ENCODE data around the gene ROCK2.

The ROCK2 gene

DNA sequence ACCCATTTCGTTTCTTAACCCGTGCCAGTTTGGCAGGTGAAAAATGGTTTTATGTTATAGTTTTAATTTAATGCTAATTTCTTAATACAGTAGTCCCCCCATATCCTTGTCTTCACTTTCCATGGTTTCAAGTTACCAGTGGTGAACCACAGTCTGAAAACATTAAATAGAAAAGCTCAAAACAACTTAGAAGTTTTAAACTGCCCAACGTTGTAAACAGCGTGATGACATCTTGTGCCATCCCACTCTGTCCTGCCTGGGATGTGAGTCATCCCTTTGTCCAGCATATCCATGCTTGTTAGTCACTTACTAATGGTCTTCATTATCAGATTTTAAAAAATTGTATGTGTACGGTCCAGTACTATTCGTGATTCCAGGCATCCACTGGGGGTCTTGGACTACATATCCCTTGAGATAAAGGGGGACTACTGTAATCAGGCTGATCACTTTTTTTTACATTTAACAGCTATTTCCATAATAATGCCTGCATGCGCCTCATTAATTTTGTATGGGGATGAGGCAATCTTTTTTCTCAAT, 157.3 kb downstream of the ROCK2 start:
- no peak for TF ChIP-seq CTCF (conservative IDR thresholded peaks at IDR 0.05; ENCODE audit: low read depth, low read length)
- no peaks in the 10 kb centered on the region for H3K79me2 ChIP-seq (ENCODE audit: insufficient read depth, low read depth)
- no peak overlapping the region for H3K4me2 ChIP-seq
- no peak overlapping the region for H2AFZ ChIP-seq (ENCODE audit: low read depth)
- H3K27me3 ChIP-seq (ENCODE audit: insufficient read depth, low read depth): no peaks in the 10 kb centered on the region
- no peaks in the 10 kb centered on the region for H4K20me1 ChIP-seq (ENCODE audit: insufficient read depth)
- H3K36me3 ChIP-seq (ENCODE audit: insufficient read depth): no peaks in the 10 kb centered on the region; the same call in 1 of the 2 replicates
- H3K4me1 ChIP-seq (ENCODE audit: low read depth, poor library complexity, severe bottlenecking): no peaks in the 10 kb centered on the region
- H3K27ac ChIP-seq: no peak overlapping the region
- H3K4me3 ChIP-seq (IDR thresholded peaks at IDR 0.05; ENCODE audit: insufficient read depth, low read depth, low read length): no peak overlapping the region
- no peak overlapping the region for H3K9ac ChIP-seq

GRCh38 chr2:11186145-11186544, 158.3 kb downstream of the ROCK2 start:
- Histone ChIP-seq H3K4me3 (IDR thresholded peaks at IDR 0.05; ENCODE audit: insufficient read depth, low read depth, low read length) (no peak overlapping the region), H3K27me3 (ENCODE audit: insufficient read depth, low read depth) (no peaks in the 10 kb centered on the region), H3K4me2 (no peak overlapping the region), H3K36me3 (ENCODE audit: insufficient read depth) (no peaks in the 10 kb centered on the region; the same call in 1 of the 2 replicates), H4K20me1 (ENCODE audit: insufficient read depth) (no peaks in the 10 kb centered on the region), H3K27ac (no peak overlapping the region), H2AFZ (ENCODE audit: low read depth) (no peak overlapping the region), H3K9ac (no peak overlapping the region), H3K4me1 (ENCODE audit: low read depth, poor library complexity, severe bottlenecking) (no peaks in the 10 kb centered on the region), H3K79me2 (ENCODE audit: insufficient read depth, low read depth) (no peaks in the 10 kb centered on the region)
- no peak for TF ChIP-seq CTCF (conservative IDR thresholded peaks at IDR 0.05; ENCODE audit: low read depth, low read length)

DNA sequence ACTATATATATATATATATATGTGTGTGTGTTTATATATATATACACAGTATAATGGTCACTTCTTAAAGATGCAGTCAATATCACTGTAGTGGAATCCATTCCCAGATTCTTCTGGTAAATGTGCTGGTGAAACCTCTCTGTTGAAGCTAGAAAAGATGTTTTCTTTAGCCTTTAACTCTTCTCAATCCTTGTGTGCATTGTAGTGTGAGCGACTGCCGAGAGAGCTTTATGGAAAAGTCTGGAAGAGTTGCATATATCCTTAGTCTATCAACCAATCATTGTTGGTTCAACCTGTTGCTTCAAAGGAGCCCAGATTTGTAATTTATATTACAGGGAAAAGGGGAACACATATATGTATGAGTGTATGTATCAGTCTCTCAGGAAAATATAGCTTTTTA, 161.5 kb downstream of the ROCK2 start:
- Histone ChIP-seq H3K36me3 (ENCODE audit: insufficient read depth) (no peaks in the 10 kb centered on the region), H3K27me3 (ENCODE audit: insufficient read depth, low read depth) (no peaks in the 10 kb centered on the region), H3K79me2 (ENCODE audit: insufficient read depth, low read depth) (no peaks in the 10 kb centered on the region), H4K20me1 (ENCODE audit: insufficient read depth) (no peaks in the 10 kb centered on the region), H3K4me2 (no peak overlapping the region), H2AFZ (ENCODE audit: low read depth) (no peak overlapping the region), H3K27ac (no peak overlapping the region), H3K4me1 (ENCODE audit: low read depth, poor library complexity, severe bottlenecking) (no peaks in the 10 kb centered on the region), H3K9ac (no peak overlapping the region), H3K4me3 (IDR thresholded peaks at IDR 0.05; ENCODE audit: insufficient read depth, low read depth, low read length) (no peak overlapping the region)
- TF ChIP-seq CTCF (conservative IDR thresholded peaks at IDR 0.05; ENCODE audit: low read depth, low read length): no peak

DNA sequence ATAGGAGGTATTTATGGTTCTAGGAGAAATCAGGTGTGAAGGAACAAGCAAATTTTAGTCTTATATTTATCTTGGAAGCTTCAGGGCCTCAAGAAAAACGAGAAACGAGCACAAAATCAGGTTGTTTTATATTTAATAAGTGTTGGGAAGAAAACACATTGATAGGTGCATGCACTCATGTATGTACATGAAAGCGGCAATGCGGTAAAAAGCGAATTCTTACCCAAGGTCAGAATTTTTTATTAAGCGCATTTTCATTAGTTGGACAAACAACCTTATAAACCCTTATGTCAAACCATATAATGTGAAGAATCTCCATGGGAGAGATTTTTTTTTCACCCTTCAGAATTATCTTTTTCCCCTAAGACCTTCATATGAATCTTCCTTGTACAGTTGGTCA, 163.8 kb downstream of the ROCK2 start:
- Histone ChIP-seq H3K27ac (no peak overlapping the region), H3K4me1 (ENCODE audit: low read depth, poor library complexity, severe bottlenecking) (peaks cover 5% of the 10 kb centered on the region), H2AFZ (ENCODE audit: low read depth) (no peak overlapping the region), H3K4me3 (IDR thresholded peaks at IDR 0.05; ENCODE audit: insufficient read depth, low read depth, low read length) (no peak overlapping the region), H3K4me2 (no peak overlapping the region), H3K27me3 (ENCODE audit: insufficient read depth, low read depth) (no peaks in the 10 kb centered on the region), H3K36me3 (ENCODE audit: insufficient read depth) (no peaks in the 10 kb centered on the region), H3K9ac (no peak overlapping the region), H3K79me2 (ENCODE audit: insufficient read depth, low read depth) (no peaks in the 10 kb centered on the region), H4K20me1 (ENCODE audit: insufficient read depth) (no peaks in the 10 kb centered on the region)
- no peak for TF ChIP-seq CTCF (conservative IDR thresholded peaks at IDR 0.05; ENCODE audit: low read depth, low read length)

All from KMS-11 (cell line).